HG02678 (cell line): ENCODE data around the gene SYNGR3.

Experiments used
- ATAC-seq: cut with Tn5 transposase; IDR thresholded peaks from one replicate; pipeline ENCODE4 v1.9.1; 2021; ENCODE audit warnings: mild to moderate bottlenecking, moderate library complexity; ENCODE audit not compliant: unreplicated experiment

The SYNGR3 gene

DNA sequence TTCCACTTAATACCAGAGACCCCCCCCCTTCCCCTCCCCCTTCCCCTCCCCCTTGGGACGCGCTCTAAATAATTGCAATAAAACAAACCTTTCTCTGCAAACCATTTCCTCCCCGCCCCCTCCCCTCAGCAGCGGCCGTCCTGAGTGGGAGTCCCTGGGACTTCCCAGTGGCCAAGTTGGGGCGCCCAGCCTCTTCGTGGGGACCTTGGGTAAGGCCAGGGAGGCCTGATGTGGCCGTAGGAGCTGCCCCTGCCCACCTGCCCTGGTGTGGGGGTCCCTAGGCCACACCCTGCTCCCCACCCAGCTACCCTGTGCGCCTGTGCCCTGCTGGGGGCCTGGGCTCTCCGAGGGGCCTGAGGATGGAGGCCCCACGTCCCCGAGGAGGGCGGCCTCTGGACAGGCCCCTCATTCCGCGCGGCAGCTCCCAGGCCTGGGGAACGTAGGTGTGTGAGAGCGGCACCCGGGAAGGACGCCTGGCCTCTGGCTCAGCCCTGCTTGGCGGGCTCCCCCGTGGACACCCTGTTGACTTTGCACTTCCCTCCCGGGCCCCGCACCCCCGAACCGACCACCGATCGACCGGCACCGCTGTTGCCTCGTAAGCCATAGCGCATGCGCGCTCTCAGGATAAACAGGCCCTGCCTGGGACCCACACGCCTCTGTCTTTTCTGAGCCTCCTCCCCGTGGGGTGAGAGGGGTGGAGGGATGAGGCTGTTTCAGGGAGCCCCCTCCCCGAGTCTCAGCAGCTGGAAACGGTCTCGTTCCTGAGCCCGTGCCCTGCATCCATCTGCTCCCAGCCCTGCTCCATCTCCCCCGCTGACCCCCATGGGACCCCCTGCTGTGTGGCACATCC lies 48.8 kb downstream of the SYNGR3 start:
- ATAC-seq: no peak

- no peak for ATAC-seq
These were observed 49.7 kb downstream of the SYNGR3 start for GRCh38 chr16:2039274-2040031.

GRCh38 chr16:2040041-2040786 lies 50.4 kb downstream of the SYNGR3 start:
- no peak for ATAC-seq

GRCh38 chr16:2040787-2041522 lies 51.2 kb downstream of the SYNGR3 start:
- no peak for ATAC-seq

GRCh38 chr16:2042171-2042985 lies 52.6 kb downstream of the SYNGR3 start:
- ATAC-seq: no peak

DNA sequence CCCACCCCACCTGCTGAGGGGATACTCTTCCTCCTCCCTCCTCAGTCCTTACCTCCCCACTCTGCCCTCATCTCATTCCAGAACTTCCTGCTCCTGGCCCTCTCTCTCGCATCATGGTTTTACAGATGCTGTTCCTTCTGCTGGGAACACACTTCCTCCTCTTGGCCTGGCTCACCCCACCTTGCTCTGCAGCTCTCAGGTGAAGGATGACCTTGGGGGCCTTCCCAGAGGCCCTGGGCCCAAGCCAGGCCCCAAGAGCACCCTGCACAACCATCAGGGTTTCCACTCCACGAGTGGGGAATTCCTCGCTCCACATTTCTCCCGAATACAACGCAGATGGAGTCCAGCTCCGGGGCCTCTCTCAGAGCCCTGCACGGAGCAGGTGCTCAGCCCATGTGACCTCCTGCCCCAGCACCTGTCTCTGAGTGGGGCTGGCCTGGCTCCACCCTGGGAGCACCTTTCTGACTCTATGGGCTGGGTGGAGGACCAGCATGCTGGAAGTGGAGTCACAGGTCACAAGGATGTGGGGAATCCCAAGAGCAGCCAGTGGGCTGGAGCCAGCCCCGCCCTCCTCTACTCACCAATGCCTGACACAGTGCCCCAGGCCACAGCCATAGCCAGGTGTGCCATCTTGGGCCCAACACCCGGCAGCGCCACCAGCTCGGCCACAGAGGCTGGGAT lies 53.4 kb downstream of the SYNGR3 start:
- ATAC-seq: no peak
